Psoas muscle (tissue), 8 donors: ENCODE results near the gene MYO5A. TPM values are rescaled to one million over a fixed set of nuclear protein-coding genes. Genes with fewer than 3 reads are reported as not detected.

Experiments used
- ATAC-seq, 4 donors: fragments of 200-7000 bp; cut with Tn5 transposase; one replicate each; pipeline ENCODE4 v1.9.1; 2020; ENCODE audit warnings: moderate library complexity in 3 of 4, mild to moderate bottlenecking in 2 of 4
- DNase-seq, 2 donors: peaks; one replicate each; pipeline ENCODE4 v3.0.0-alpha.2; 2020
- H3K27ac ChIP-seq: fragments of 200-600 bp; one replicate; pipeline ENCODE4 v1.8.0; 2022
- H3K27me3 ChIP-seq, 3 donors: fragments of 200-600 bp in 1 of 3; one replicate each; pipeline versions ENCODE4 v1.6.1 to v1.8.0; 2013 to 2022; ENCODE audit warnings: low read length in 2 of 3, mild to moderate bottlenecking in 2 of 3, moderate library complexity in 1 of 3; ENCODE audit not compliant: insufficient read depth in 3 of 3
- H3K36me3 ChIP-seq, 2 donors: fragments of 200-600 bp in 1 of 2; one replicate each; pipeline versions ENCODE4 v1.6.1 to v1.8.0; 2013 to 2022; ENCODE audit warnings: low read depth in 1 of 2, mild to moderate bottlenecking in 1 of 2, moderate library complexity in 1 of 2; ENCODE audit not compliant: insufficient read depth in 1 of 2
- H3K4me1 ChIP-seq: fragments of 200-600 bp; one replicate; pipeline ENCODE4 v1.8.0; 2022
- H3K4me3 ChIP-seq: fragments of 200-600 bp; one replicate; pipeline ENCODE4 v1.8.0; 2022; ENCODE audit warnings: mild to moderate bottlenecking
- H3K9me3 ChIP-seq: fragments of 200-600 bp; one replicate; pipeline ENCODE4 v1.8.0; 2022
- WGBS, 3 donors: extraction: QIAGEN DNeasy Blood & Tissue Kit; methylation state at CpG; one replicate each; pipeline versions ENCODE4 v1.1.6 to v1.1.7; 2013; 5-methylcytosine and 5-hydroxymethylcytosine counted together
- intact Hi-C, 2 donors: fragments of 100-400 bp; cut with DNase I; formaldehyde crosslinking; loops; one replicate each; pipeline versions ENCODE4 v1.11.0 to v1.14.2; 2022
- polyA plus RNA-seq, 3 donors: library from polyadenylated mRNA; stranded (reverse); fragments of 200-250 nt; gene quantifications; one replicate each; pipeline ENCODE4 v1.2.3, GENCODE V29; 2013
- total RNA-seq, 4 donors: library from RNA; stranded (reverse); fragmentation: NEBNext Ultra II Directional in 2 of 4; extraction: Animal tissue kit (Norgen Biotek cat#: 25700) in 2 of 4; gene quantifications; one replicate each; pipeline versions ENCODE4 v1.2.1 to v1.2.4, GENCODE V29; 2021 to 2023
- TF ChIP-seq, protein P1 (sequence below): fragments of 200-600 bp; IDR thresholded peaks from one replicate; pipeline ENCODE4 v1.8.0; 2022; ENCODE audit warnings: antibody characterized with exemption
- donor health status: healthy with polysubstance abuse.
- donor health status: DM: no; HTN: no; CAD: no; lungs with moderate emphysema.
- donor health status: Bipolar disorder and iron deficiency.
- donor health status: healthy.
- donor health status: DM: yes; HTN: yes; CAD: no.
- donor health status: DM: no; HTN: no; CAD: no.
- donor health status: DM: no; HTN: no; CAD: no.
- donor health status: DM: yes; HTN: yes; CAD: no.

MYO5A gene
- total and polyA plus RNA-seq, 7 donors: 3.6 to 9.9 (median 6.3) TPM

DNA sequence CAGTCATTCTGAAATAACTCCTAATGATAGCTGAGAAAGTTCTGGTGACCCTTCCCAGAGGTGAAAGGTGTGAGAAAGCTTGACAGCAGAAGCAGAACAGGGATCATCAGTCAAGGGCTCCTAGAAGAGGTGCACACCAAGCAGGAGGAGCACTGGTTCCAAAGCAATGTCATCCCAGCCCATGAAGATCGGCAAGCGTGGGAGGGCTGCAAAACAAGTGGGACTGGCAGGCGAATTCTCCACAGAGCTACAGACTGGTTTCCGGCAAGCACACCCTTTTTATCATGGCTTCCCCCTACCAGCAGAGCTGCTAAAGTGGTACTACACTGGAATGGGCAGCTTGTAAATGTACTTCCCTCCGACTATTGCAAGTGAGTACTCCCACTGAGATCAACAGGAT lies 170.7 kb downstream of the MYO5A start:
- WGBS, 3 donors: 94 to 97% (median 96%) methylated on average over 5 of the region's 5 CpGs
- no peak overlapping the region for H3K27ac ChIP-seq
- no peak for DNase-seq
- ATAC-seq: no peak
- intact Hi-C loops: no loop called here
- H3K4me1 ChIP-seq: peaks cover 12% of the 10 kb centered on the region
- no peak overlapping the region for H3K4me3 ChIP-seq
- TF ChIP-seq, protein P1, sequence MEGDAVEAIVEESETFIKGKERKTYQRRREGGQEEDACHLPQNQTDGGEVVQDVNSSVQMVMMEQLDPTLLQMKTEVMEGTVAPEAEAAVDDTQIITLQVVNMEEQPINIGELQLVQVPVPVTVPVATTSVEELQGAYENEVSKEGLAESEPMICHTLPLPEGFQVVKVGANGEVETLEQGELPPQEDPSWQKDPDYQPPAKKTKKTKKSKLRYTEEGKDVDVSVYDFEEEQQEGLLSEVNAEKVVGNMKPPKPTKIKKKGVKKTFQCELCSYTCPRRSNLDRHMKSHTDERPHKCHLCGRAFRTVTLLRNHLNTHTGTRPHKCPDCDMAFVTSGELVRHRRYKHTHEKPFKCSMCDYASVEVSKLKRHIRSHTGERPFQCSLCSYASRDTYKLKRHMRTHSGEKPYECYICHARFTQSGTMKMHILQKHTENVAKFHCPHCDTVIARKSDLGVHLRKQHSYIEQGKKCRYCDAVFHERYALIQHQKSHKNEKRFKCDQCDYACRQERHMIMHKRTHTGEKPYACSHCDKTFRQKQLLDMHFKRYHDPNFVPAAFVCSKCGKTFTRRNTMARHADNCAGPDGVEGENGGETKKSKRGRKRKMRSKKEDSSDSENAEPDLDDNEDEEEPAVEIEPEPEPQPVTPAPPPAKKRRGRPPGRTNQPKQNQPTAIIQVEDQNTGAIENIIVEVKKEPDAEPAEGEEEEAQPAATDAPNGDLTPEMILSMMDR: no peak
- H3K27me3 ChIP-seq: no peaks in the 10 kb centered on the region
- H3K36me3 ChIP-seq: peaks cover 0 to 40% of the 10 kb centered on the region in 2 donors
- no peaks in the 10 kb centered on the region for H3K9me3 ChIP-seq

DNA sequence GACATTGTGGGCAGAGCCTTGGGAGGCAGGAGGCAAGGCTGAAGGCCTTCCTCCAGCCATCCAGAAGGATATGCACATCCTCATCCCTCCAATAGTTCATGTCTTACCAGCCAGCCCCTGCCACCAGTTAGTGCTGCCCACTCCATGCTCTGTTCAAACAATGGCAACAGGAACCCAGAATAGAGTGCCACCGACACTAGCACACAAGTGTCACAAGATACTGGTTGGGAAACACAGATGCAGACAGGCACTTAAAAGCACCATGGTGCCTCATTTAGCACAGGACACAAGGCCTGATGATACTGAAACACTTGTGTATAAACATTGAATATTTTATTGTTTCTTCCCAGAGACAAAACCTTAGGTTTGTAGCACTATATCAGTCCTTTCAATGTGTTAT lies 176.6 kb downstream of the MYO5A start:
- H3K27ac ChIP-seq: no peak overlapping the region
- H3K36me3 ChIP-seq: peaks cover 5 to 45% of the 10 kb centered on the region in 2 donors
- WGBS, 3 donors: 91 to 96% (median 93%) methylated on average over 1 of the region's 1 CpG
- H3K27me3 ChIP-seq: no peaks in the 10 kb centered on the region
- TF ChIP-seq, protein P1: no peak
- DNase-seq (no peak), ATAC-seq (no peak)
- no peaks in the 10 kb centered on the region for H3K9me3 ChIP-seq
- H3K4me1 ChIP-seq: peaks cover 9% of the 10 kb centered on the region
- H3K4me3 ChIP-seq: no peak overlapping the region
- intact Hi-C loops: no loop called here

DNA sequence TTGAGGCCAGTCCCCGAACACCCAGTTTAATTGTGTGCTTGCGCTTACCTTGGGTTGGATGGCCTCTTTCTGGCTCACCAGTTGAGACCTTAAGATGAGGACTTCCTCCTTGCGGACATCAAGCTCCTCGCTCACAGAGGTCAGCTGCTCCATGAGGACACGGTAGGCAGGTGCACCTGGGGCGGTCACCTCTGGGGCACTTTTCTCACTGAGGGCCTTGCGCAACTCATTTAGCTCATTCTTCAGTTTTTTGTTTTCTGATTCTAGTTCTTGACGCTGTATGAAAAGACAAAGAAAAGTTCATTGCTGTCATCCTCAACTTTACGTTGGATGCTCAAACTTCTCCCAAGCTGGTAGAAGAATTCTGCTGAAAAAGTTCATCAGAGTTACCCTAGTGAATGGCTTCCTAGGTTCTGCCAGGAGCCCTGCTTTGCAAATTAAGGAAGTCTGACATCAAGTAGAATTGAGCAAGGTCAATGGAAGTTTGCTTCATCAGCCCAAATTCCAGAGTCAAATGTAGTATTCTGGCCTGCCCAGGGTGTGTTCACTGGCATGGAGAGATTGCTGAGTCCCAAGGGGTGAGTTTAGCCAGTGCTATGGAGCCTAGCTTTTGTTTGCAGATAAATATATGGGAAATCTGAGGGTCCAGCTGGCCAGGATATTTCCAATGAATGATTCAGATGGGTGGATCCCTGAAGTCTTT lies 177.3 kb downstream of the MYO5A start:
- WGBS, 3 donors: 95 to 97% (median 97%) methylated on average over 9 of the region's 9 CpGs
- TF ChIP-seq, protein P1: no peak
- Histone ChIP-seq H3K27me3 (no peaks in the 10 kb centered on the region), H3K4me3 (no peak overlapping the region), H3K27ac (no peak overlapping the region), H3K4me1 (peaks cover 9% of the 10 kb centered on the region), H3K9me3 (no peaks in the 10 kb centered on the region), H3K36me3 (peaks cover 5 to 47% of the 10 kb centered on the region in 2 donors)
- peak in 1 of 4 donors; percentile 30 for ATAC-seq
- intact Hi-C loops: no loop called here
- DNase-seq: no peak

DNA sequence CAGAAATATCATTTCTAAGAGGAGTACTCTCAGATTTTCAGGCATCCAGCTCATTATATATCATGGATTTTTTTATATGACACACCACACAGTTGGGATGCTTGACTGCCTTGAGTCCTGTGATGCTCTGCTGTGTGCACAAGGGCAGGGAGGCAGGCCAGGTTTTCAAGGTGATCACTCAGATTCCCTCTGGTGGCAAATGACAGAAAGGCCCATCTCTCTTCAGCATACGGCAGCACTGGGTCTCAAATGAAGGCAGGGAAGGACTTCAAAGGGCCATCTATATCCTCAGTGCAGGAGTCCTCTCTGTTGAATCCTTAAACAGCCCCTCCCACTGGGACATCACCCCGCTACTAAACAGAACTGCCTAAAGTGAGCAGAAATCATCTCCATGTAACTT lies 178.3 kb downstream of the MYO5A start:
- Histone ChIP-seq H3K4me1 (peaks cover 9% of the 10 kb centered on the region), H3K9me3 (no peaks in the 10 kb centered on the region), H3K27me3 (no peaks in the 10 kb centered on the region), H3K4me3 (no peak overlapping the region), H3K36me3 (peaks cover 5 to 57% of the 10 kb centered on the region in 2 donors), H3K27ac (no peak overlapping the region)
- TF ChIP-seq, protein P1: no peak
- ATAC-seq: no peak
- intact Hi-C loops: no loop called here
- 91 to 94% (median 93%) methylated on average over 2 of the region's 2 CpGs for WGBS, 3 donors
- no peak for DNase-seq
